Amygdala (tissue), 56 donors: Measurements from ENCODE around the gene PFN3.

Experiments used
- DNase-seq, 56 donors: peaks; one replicate each; lab custom pipeline; 2025; lab: John Stamatoyannopoulos, UW

The PFN3 gene

GRCh38 chr5:177350776-177351391 is 49.6 kb downstream of the PFN3 start:
- no peak for DNase-seq
